Transverse colon (tissue), 3 donors: ENCODE data around the gene BHLHA9.

Experiments used
- POLR2A ChIP-seq: fragments of 450-650 bp; IDR thresholded peaks from one replicate; pipeline ENCODE4 v1.6.1; 2016; ENCODE audit warnings: antibody characterized with exemption, mild to moderate bottlenecking, moderate library complexity
- TF ChIP-seq, protein P1 (sequence below), 5 experiments: fragments of 200-600 bp in 3 of 5; fragments of 450-650 bp in 2 of 5; sonication (generic) in 3 of 5; IDR thresholded peaks; 1 replicate in 2 of 5; 2 replicates in 3 of 5; pipeline ENCODE4 v1.5.1; 2016 to 2017; ENCODE audit warnings: antibody characterized with exemption in 5 of 5, inconsistent platforms in 3 of 5, mild to moderate bottlenecking in 2 of 5, moderate library complexity in 1 of 5

GRCh38 chr17:1304962-1305563 lies 34.8 kb downstream of the BHLHA9 start:
- no peak for TF ChIP-seq POLR2A
- TF ChIP-seq, protein P1, sequence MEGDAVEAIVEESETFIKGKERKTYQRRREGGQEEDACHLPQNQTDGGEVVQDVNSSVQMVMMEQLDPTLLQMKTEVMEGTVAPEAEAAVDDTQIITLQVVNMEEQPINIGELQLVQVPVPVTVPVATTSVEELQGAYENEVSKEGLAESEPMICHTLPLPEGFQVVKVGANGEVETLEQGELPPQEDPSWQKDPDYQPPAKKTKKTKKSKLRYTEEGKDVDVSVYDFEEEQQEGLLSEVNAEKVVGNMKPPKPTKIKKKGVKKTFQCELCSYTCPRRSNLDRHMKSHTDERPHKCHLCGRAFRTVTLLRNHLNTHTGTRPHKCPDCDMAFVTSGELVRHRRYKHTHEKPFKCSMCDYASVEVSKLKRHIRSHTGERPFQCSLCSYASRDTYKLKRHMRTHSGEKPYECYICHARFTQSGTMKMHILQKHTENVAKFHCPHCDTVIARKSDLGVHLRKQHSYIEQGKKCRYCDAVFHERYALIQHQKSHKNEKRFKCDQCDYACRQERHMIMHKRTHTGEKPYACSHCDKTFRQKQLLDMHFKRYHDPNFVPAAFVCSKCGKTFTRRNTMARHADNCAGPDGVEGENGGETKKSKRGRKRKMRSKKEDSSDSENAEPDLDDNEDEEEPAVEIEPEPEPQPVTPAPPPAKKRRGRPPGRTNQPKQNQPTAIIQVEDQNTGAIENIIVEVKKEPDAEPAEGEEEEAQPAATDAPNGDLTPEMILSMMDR (IDR thresholded peaks at IDR 0.05) = no peak
